Activated naive CD8-positive, alpha-beta T cell treated with anti-CD3 and anti-CD28 coated beads for 36 hours (primary cell): ENCODE measurements around the gene ANK3. TPM values are rescaled to one million over a fixed set of nuclear protein-coding genes. Genes with fewer than 3 reads are reported as not detected.

Source experiments
- DNase-seq: peaks from one replicate; pipeline ENCODE4 v3.0.0; 2021
- H3K27ac Mint-ChIP-seq: one replicate; pipeline ENCODE4 v1.8.0; 2022; ENCODE audit warnings: mild to moderate bottlenecking, moderate library complexity, mixed read lengths
- H3K27me3 Mint-ChIP-seq: one replicate; pipeline ENCODE4 v1.8.0; 2022; ENCODE audit warnings: mild to moderate bottlenecking, mixed read lengths
- H3K36me3 Mint-ChIP-seq: one replicate; pipeline ENCODE4 v1.8.0; 2021; ENCODE audit warnings: mild to moderate bottlenecking, mixed read lengths
- H3K4me1 Mint-ChIP-seq: one replicate; pipeline ENCODE4 v1.8.0; 2021; ENCODE audit warnings: mixed read lengths
- H3K4me3 Mint-ChIP-seq: one replicate; pipeline ENCODE4 v1.8.0; 2022; ENCODE audit warnings: mild to moderate bottlenecking, moderate library complexity, mixed read lengths
- H3K9me3 Mint-ChIP-seq: one replicate; pipeline ENCODE4 v1.8.0; 2022; ENCODE audit warnings: mixed read lengths
- total RNA-seq, 2 experiments: library from RNA; stranded (reverse); gene quantifications; one replicate each; pipeline ENCODE4 v1.2.3, GENCODE V29; 2021

Gene ANK3
- total RNA-seq, 2 experiments from 2014 or later, result 1.3 to 1.7 TPM

DNA sequence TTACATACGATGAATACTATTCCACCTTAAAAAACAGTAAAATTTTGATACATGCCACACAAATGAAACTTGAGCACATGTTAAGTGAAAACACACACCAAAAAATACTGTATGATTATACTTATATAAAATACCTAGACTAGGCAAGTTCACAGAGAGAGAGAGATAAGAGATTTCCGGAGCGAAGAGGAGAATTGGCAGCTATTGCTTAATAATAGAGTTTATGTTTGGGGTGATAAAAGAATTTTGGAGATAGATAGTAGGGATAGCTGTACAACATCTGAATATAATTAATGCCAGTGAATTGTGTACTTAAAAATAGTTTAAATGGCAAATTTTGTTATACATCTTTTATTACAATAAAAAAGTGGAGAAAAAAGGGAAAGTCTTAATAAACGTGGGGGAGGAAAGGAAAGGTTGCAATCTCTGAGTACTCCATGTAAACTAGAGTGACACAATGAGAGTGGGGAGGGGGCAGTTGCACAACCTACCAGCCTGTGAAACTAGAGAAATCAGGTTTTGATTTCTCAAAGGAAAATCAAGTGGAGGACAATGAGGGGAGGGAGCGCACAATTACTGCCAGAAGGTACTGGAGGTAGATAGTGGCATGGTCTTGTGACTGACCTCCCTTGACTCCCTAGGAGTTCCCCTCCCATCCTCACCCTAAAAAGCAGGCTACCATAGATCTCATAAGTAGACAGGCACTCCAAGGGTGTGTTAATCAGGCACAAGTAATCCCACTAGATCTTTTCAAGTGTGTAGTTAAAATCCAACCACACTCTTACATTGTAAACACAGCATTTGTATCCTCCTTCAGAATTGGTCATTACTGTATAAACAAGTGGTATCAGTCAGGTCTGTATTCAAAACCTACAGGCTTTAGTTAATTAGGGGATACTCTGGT lies 31.6 kb upstream of the ANK3 start:
- H3K27ac Mint-ChIP-seq, result no peak overlapping the region

DNA sequence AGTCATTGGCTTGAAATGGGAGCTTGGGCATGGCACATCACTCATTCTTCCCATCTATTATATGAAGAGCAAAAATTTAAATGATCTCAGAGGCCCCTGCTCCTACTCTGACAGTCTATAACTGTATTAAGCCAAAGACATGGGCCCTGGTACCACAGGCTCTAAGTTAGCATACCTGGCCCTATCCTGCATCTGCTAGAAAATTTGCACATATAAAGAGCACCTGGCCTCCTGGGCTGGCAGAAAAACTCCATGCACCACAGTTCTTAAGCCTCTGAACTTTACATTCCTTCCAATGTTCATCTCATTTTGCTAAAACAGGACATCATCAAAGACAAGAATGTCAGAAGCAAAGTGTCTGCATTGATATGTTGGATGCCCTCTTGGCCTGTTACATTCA lies 29.6 kb upstream of the ANK3 start:
- H3K4me1 Mint-ChIP-seq, result no peaks in the 10 kb centered on the region

More for the DNA sequence above, 31.6 kb upstream of the ANK3 start:
- H3K27me3 Mint-ChIP-seq, result peaks cover 5% of the 10 kb centered on the region
- no peak overlapping the region for H3K4me3 Mint-ChIP-seq
- DNase-seq, result no peak
- no peaks in the 10 kb centered on the region for H3K9me3 Mint-ChIP-seq
- no peaks in the 10 kb centered on the region for H3K36me3 Mint-ChIP-seq
- no peaks in the 10 kb centered on the region for H3K4me1 Mint-ChIP-seq

DNA sequence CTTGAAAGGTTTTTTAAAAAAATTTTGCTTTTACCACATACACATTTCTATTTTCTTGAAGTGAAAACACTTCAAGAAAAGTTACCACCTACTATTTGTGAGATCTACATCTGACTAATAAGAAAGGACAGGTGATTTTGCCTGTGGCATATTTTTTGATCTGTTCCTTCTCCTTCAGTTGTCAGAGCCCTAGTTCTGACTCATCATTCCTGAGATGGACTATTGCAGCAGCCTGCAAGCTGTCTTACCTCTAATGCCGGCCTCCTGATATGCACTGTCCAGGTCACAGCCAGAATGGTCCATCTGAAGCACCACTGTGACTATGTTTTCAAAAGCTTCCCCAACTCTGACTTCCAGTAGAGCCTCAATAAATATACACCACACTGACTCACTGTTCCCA lies 28.2 kb upstream of the ANK3 start:
- DNase-seq, result no peak
- peaks cover 4% of the 10 kb centered on the region for H3K27me3 Mint-ChIP-seq
- no peak overlapping the region for H3K27ac Mint-ChIP-seq
- no peak overlapping the region for H3K4me3 Mint-ChIP-seq
- no peaks in the 10 kb centered on the region for H3K9me3 Mint-ChIP-seq
- no peaks in the 10 kb centered on the region for H3K36me3 Mint-ChIP-seq
- no peaks in the 10 kb centered on the region for H3K4me1 Mint-ChIP-seq

More for the DNA sequence above, 29.6 kb upstream of the ANK3 start:
- H3K27me3 Mint-ChIP-seq, result peaks cover 4% of the 10 kb centered on the region
- DNase-seq, result no peak
- H3K9me3 Mint-ChIP-seq, result no peaks in the 10 kb centered on the region
- H3K27ac Mint-ChIP-seq, result no peak overlapping the region
- H3K36me3 Mint-ChIP-seq, result no peaks in the 10 kb centered on the region
- H3K4me3 Mint-ChIP-seq, result no peak overlapping the region

DNA sequence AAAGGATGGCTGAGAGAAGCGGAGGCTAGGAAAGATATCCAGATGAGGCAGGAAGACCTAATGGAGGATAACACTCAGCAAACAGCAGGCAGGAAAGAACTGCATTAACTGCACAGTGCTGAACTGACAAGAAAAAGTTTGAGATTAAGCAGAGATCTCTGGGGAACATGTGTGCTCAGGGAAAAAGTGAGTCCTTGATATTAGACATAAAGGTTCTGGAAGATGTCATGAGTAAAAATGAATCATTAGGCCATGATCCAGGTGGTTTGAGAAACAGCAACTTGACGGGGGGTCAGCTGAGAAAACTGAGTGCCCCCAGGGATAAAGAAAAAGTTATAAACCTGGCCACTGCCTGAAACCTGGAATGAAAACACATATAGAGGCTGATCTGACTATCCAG lies 27.3 kb upstream of the ANK3 start:
- Mint-ChIP-seq H3K9me3 (no peaks in the 10 kb centered on the region), H3K36me3 (no peaks in the 10 kb centered on the region), H3K27me3 (peaks cover 4% of the 10 kb centered on the region), H3K27ac (no peak overlapping the region), H3K4me1 (no peaks in the 10 kb centered on the region), H3K4me3 (no peak overlapping the region)
- no peak for DNase-seq

DNA sequence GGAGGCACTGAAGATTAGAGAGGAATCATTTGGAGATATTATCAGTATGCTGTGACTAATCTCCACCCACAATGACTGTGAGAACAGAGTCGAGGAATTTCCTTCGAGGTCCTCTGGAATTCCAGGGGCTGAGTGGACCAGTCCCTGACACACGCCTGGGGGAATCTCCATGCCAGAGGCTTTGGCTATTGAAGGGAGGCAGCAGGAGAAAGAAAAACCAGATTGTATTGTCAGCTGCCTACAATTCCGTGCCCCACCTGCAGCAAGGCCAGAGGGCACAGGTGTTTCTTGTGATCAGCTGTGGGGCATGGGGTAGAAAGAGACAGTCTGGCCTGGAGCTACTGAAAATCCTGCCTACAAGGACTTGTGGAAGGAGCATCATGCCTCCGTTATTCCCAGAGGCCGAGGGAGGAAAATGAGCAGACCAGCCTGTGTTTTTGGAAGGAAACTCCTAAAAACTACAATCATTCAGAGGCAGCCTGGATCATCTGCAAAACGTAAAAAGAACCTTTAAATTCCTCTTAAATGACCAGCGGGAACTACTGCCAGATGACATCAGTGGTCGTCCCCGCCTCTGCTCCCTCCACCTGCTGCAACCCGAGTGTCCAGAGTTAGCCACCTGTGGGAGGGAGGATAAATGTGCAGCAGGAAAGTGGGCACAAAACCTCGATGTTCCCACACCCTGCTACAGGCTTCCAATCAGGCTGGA lies 25.4 kb upstream of the ANK3 start:
- no peak for DNase-seq
- Mint-ChIP-seq H3K4me1 (no peaks in the 10 kb centered on the region), H3K27me3 (peaks cover 4% of the 10 kb centered on the region), H3K4me3 (no peak overlapping the region), H3K9me3 (no peaks in the 10 kb centered on the region), H3K36me3 (no peaks in the 10 kb centered on the region), H3K27ac (no peak overlapping the region)

DNA sequence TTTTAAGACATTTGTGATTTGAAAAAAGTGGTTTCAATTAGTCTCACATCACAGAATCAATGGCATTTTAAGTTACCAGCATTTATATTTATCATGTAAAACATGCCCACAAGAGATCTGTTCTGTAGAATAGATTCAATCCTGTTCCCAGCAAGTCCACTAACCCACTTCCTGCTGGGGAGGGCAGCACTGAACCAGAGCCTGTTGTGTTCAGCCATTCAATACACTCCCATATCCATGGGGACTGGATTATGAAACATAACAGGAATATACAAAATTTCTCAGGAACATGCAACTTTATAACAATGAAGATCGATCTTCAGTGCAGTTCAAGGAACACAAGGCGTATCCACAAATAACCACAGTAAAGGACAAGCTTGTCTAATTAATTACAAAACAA lies 24.4 kb upstream of the ANK3 start:
- Mint-ChIP-seq H3K27ac (no peak overlapping the region), H3K4me3 (no peak overlapping the region), H3K9me3 (no peaks in the 10 kb centered on the region), H3K4me1 (no peaks in the 10 kb centered on the region), H3K27me3 (peaks cover 4% of the 10 kb centered on the region), H3K36me3 (no peaks in the 10 kb centered on the region)
- no peak for DNase-seq

DNA sequence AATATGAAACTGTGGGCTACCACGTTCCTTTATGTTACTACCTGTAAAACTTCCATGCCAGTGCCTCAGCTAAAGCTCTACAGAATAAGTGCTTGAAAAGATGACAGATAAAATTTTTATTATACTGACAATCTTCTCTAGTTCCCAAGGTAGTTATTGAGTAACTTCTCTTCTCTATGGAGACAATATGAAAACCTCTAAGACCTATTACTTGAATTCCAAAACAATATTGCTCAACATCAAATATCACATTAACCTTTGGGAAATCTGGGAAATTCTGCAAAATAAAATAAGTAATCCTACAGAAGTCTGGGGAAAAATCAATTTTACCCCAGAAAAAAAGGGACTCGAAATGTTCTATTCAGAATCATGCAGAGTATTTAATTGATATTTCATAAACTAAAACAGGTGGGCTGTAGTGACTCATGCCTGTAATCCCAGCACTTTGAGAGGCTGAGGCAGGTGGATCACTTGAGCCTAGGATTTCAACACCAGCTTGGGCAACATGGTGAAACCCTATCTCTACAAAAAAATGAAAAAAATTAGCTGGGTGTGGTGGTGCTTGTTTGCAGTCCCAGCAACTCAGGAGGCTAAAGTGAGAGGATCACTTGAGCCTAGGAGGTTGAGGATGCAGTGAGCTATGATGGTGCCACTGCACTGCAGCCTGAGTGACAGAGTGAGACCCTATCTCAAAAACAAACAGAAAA lies 23.8 kb upstream of the ANK3 start:
- H3K9me3 Mint-ChIP-seq, result no peaks in the 10 kb centered on the region
- no peaks in the 10 kb centered on the region for H3K36me3 Mint-ChIP-seq
- H3K27ac Mint-ChIP-seq, result no peak overlapping the region
- no peaks in the 10 kb centered on the region for H3K4me1 Mint-ChIP-seq
- no peak for DNase-seq
- H3K4me3 Mint-ChIP-seq, result no peak overlapping the region
- peaks cover 7% of the 10 kb centered on the region for H3K27me3 Mint-ChIP-seq

DNA sequence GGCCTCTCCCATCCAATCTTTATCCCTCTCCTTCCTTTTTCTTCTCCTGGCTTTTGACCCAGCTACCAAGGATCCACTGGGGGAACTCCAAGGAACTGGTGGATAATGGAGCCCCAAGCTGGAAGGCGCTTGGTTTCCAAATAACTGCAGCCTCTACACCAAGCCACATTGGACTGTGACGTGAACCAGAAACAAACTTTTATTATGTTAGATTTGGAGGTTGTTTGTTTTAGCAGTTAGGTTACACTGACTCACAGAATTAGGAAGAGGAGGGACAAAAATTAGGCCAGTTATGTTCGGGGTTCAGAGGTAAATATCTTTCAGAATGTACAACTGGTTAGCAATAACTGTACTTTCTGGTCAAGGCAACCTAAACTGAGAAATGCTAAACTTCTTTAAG lies 21.3 kb upstream of the ANK3 start:
- no peaks in the 10 kb centered on the region for H3K36me3 Mint-ChIP-seq
- H3K4me1 Mint-ChIP-seq, result no peaks in the 10 kb centered on the region
- no peak overlapping the region for H3K27ac Mint-ChIP-seq
- H3K4me3 Mint-ChIP-seq, result no peak overlapping the region
- H3K9me3 Mint-ChIP-seq, result no peaks in the 10 kb centered on the region
- no peak for DNase-seq
- H3K27me3 Mint-ChIP-seq, result peaks cover 3% of the 10 kb centered on the region

DNA sequence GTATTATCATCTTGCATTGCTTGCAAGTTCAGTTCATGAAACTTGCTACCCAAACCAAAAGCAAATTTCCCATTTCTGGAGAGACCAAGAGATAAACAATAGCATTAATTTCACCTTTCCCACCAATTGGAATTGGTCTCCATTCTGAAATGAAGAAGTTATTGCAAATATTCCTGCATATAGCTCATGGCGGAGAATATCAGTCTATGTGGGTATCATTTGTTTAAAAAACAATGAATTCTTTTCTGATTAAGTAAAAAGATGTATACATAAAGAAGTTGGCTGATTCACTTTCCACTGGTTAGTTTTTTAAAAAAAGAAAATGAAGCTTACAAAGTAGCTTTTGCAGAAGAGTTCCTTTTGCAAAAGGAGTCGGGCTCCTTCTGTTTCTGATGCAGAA lies 19.5 kb upstream of the ANK3 start:
- peaks cover 3% of the 10 kb centered on the region for H3K27me3 Mint-ChIP-seq
- DNase-seq, result no peak
- no peaks in the 10 kb centered on the region for H3K4me1 Mint-ChIP-seq
- H3K9me3 Mint-ChIP-seq, result no peaks in the 10 kb centered on the region
- no peaks in the 10 kb centered on the region for H3K36me3 Mint-ChIP-seq
- H3K4me3 Mint-ChIP-seq, result no peak overlapping the region
- H3K27ac Mint-ChIP-seq, result no peak overlapping the region

DNA sequence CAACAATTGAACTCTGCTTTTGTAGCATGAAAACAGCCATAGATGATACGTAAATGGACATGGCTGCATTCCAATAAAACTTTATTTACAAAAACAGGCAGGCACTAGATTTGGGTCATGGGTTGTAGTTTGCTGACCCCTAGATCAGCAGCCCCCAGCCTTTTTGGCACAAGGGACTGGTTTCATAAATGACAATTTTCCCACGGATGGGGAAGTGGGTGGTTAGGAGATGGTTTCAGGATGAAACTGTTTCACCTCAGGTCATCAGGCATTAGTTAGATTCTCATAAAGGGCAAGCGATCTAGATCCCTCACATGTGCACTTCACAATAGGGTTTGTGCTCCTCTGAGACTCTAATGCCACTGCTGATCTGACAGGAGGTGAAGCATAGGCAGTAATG lies 16.5 kb upstream of the ANK3 start:
- Mint-ChIP-seq H3K27ac (no peak overlapping the region), H3K36me3 (no peaks in the 10 kb centered on the region), H3K9me3 (no peaks in the 10 kb centered on the region), H3K27me3 (peaks cover 3% of the 10 kb centered on the region), H3K4me3 (no peak overlapping the region), H3K4me1 (no peaks in the 10 kb centered on the region)
- no peak for DNase-seq

DNA sequence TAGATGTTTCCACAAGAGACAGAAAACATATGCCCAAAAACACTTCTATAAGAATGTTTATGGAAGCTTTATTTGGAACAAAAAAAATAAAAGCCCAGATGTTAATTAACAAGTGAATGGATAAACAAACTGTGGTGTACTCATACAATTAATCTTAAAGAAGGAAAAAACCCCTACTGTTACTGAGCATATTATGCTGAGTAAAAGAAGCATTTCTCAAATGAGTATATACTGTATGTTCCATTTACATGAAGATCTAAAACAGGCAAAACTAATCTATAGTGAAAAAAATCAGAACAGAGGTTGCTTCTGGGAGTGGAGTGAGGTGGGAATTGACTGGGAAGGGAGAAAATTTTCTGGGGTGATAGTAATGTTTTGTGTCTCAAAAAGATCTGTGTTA lies 15.5 kb upstream of the ANK3 start:
- DNase-seq, result no peak
- Mint-ChIP-seq H3K27ac (no peak overlapping the region), H3K4me3 (no peak overlapping the region), H3K9me3 (no peaks in the 10 kb centered on the region), H3K27me3 (peaks cover 3% of the 10 kb centered on the region), H3K4me1 (no peaks in the 10 kb centered on the region), H3K36me3 (no peaks in the 10 kb centered on the region)

DNA sequence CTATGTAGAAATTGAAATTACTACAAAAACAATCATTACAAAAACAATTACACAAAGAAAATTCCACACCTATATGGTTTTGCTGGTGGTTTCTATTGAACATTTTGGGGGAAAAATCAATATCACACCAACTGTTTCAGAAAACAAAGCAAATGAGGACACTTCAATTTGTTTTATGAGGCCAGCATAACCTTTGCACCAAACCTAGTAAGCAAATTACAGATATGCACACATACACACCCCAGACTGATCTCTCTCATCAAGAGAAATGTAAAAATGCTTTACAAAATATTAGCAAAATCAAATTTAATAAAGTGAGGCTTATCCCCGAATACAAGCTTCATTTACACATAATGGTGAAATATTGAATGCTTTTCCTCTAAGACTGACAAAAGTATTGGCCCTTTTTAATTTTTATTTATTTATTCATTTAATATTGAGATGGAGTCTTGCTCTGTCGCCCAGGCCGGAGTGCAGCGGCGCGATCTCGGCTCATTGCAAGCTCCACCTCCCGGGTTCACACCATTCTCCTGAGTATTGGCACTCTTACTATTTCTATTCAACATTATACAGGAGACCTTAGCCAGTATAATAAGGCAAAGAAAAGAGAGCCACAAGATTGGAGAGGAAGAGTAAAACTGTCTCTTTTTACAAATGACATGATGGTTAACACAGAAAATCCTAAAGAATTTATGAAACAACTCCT lies 13.6 kb upstream of the ANK3 start:
- H3K36me3 Mint-ChIP-seq, result no peaks in the 10 kb centered on the region
- H3K27ac Mint-ChIP-seq, result no peak overlapping the region
- H3K4me1 Mint-ChIP-seq, result no peaks in the 10 kb centered on the region
- no peaks in the 10 kb centered on the region for H3K27me3 Mint-ChIP-seq
- DNase-seq, result no peak
- H3K4me3 Mint-ChIP-seq, result no peak overlapping the region
- H3K9me3 Mint-ChIP-seq, result no peaks in the 10 kb centered on the region

DNA sequence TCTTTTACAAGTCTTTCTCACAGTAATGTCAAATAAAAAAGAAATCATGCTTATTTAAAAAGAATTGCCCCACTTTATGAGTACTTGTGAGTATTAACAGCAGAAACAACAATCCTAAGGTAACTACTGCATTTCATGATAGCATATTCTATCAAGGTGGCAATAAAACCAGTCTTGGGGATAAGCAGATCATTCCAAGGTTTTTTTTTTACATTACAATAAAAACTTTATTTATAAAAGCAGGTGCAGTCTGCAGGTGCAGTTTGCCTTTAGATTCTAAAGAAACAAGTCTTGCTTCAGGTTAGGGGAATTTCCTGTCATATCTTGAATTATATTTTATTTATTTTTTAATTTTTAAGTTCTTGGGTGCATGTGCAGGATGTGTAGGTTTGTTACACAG lies 10.7 kb upstream of the ANK3 start:
- H3K4me1 Mint-ChIP-seq, result no peaks in the 10 kb centered on the region
- no peak overlapping the region for H3K4me3 Mint-ChIP-seq
- H3K36me3 Mint-ChIP-seq, result no peaks in the 10 kb centered on the region
- H3K27me3 Mint-ChIP-seq, result no peaks in the 10 kb centered on the region
- H3K27ac Mint-ChIP-seq, result no peak overlapping the region
- H3K9me3 Mint-ChIP-seq, result no peaks in the 10 kb centered on the region
- no peak for DNase-seq

DNA sequence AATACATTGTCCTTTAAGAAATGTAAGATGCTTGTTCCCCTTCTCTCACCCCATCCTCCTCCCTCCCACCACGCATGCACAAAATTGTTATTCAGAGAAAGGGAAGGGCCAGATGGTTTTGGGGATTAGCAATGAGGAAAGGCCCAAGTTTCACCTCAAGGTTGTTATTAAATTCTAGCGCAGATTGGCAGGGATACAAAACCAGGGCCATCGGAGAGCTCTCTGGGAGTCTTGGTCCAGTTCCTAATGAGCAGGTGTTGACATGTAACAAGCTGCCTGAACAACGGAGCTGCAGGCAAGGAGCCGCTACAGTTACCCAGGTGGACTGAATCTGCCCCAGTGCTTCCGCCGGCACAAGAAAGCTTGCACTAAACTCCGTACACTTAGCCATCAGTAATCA lies 9.7 kb upstream of the ANK3 start:
- Mint-ChIP-seq H3K27me3 (no peaks in the 10 kb centered on the region), H3K27ac (no peak overlapping the region), H3K36me3 (no peaks in the 10 kb centered on the region), H3K4me3 (no peak overlapping the region), H3K9me3 (no peaks in the 10 kb centered on the region), H3K4me1 (no peaks in the 10 kb centered on the region)
- no peak for DNase-seq

DNA sequence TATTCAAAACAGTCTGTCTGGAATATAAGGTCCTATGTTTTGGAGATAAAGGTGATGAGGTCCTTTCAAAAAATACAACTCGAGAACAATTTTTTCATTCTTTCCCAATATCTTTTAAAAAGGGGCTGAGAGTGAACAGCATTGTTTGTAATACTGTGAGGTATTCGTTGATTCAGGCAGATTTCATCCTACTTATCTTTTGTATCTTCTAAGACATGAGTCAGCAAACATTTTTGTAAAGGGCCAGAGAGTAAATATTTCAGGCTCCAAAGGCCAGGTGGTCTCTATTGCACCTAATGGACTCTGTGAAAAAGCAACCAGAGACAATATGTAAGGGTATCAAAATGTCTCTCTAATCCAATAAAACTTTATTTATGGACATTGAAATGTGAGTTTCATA lies 8.1 kb upstream of the ANK3 start:
- H3K27ac Mint-ChIP-seq, result no peak overlapping the region
- H3K4me3 Mint-ChIP-seq, result no peak overlapping the region
- H3K36me3 Mint-ChIP-seq, result no peaks in the 10 kb centered on the region
- no peaks in the 10 kb centered on the region for H3K9me3 Mint-ChIP-seq
- no peak for DNase-seq
- no peaks in the 10 kb centered on the region for H3K27me3 Mint-ChIP-seq
- H3K4me1 Mint-ChIP-seq, result no peaks in the 10 kb centered on the region
